DMS79 treated with DMSO at 0.1 percent for 48 hours (cell line): ENCODE measurements around the gene LINC00237.

Source experiments
- DNase-seq: peaks from one replicate; lab custom pipeline; 2025; lab: John Stamatoyannopoulos, UW

The LINC00237 gene

GRCh38 chr20:21047981-21048380, 58.2 kb downstream of the LINC00237 start:
- no peak for DNase-seq

GRCh38 chr20:21046413-21047070, 59.6 kb downstream of the LINC00237 start:
- no peak for DNase-seq
